Tibial nerve (tissue), 4 donors: ENCODE results near the gene TAF1D. TPM values are rescaled to one million over a fixed set of nuclear protein-coding genes. Genes with fewer than 3 reads are reported as not detected.

ENCODE experiments used
- DNase-seq, 2 donors: peaks; one replicate each; pipeline ENCODE4 v3.0.0-alpha.2; 2019; ENCODE audit warnings: low spot score in 2 of 2
- H3K27ac ChIP-seq, 4 donors: fragments of 200-600 bp; sonication (generic) in 3 of 4; one replicate each; pipeline ENCODE4 v1.5.1; 2017 to 2019; ENCODE audit warnings: mild to moderate bottlenecking in 1 of 4
- H3K27me3 ChIP-seq, 2 donors: fragments of 200-600 bp; sonication (generic) in 1 of 2; one replicate each; pipeline versions ENCODE4 v1.5.1 to v1.6.0; 2017 to 2019
- H3K36me3 ChIP-seq, 3 donors: fragments of 200-600 bp; sonication (generic); one replicate each; pipeline ENCODE4 v1.5.1; 2018 to 2019
- H3K4me1 ChIP-seq, 4 donors: fragments of 200-600 bp; sonication (generic) in 3 of 4; one replicate each; pipeline ENCODE4 v1.5.1; 2017 to 2019
- H3K4me3 ChIP-seq, 4 donors: fragments of 200-600 bp; sonication (generic) in 3 of 4; one replicate each; pipeline ENCODE4 v1.5.1; 2017 to 2019; ENCODE audit warnings: mild to moderate bottlenecking in 1 of 4, moderate library complexity in 1 of 4
- H3K9me3 ChIP-seq, 4 donors: fragments of 200-600 bp; sonication (generic) in 3 of 4; one replicate each; pipeline ENCODE4 v1.5.1; 2017 to 2019
- EP300 ChIP-seq, 2 donors: sonication (generic); formaldehyde crosslinking; IDR thresholded peaks; one replicate each; pipeline ENCODE4 v1.6.1; 2017; ENCODE audit warnings: antibody characterized with exemption in 2 of 2, mild to moderate bottlenecking in 1 of 2
- POLR2A ChIP-seq, 2 donors: fragments of 450-650 bp; IDR thresholded peaks; one replicate each; pipeline ENCODE4 v1.6.1; 2017; ENCODE audit warnings: antibody characterized with exemption in 2 of 2, mild to moderate bottlenecking in 2 of 2, moderate library complexity in 2 of 2
- WGBS, 2 donors: methylation state at CpG; one replicate each; pipeline ENCODE4 v1.1.5; 2018; 5-methylcytosine and 5-hydroxymethylcytosine counted together
- total RNA-seq, 4 donors: library from RNA; depleted of rRNA; stranded (reverse); fragments of >200 nt; gene quantifications; one replicate each; pipeline ENCODE4 v1.1.0, GENCODE V29; 2016
- TF ChIP-seq, protein P1 (sequence below), 5 experiments: fragments of 200-600 bp in 3 of 5; fragments of 450-650 bp in 2 of 5; sonication (generic) in 3 of 5; IDR thresholded peaks; one replicate each; pipeline ENCODE4 v1.5.1; 2016 to 2019; ENCODE audit warnings: antibody characterized with exemption in 5 of 5, mild to moderate bottlenecking in 3 of 5, moderate library complexity in 2 of 5

The TAF1D gene
- total RNA-seq, 4 donors from 2014 or later: 106 to 166 (median 127) TPM

DNA sequence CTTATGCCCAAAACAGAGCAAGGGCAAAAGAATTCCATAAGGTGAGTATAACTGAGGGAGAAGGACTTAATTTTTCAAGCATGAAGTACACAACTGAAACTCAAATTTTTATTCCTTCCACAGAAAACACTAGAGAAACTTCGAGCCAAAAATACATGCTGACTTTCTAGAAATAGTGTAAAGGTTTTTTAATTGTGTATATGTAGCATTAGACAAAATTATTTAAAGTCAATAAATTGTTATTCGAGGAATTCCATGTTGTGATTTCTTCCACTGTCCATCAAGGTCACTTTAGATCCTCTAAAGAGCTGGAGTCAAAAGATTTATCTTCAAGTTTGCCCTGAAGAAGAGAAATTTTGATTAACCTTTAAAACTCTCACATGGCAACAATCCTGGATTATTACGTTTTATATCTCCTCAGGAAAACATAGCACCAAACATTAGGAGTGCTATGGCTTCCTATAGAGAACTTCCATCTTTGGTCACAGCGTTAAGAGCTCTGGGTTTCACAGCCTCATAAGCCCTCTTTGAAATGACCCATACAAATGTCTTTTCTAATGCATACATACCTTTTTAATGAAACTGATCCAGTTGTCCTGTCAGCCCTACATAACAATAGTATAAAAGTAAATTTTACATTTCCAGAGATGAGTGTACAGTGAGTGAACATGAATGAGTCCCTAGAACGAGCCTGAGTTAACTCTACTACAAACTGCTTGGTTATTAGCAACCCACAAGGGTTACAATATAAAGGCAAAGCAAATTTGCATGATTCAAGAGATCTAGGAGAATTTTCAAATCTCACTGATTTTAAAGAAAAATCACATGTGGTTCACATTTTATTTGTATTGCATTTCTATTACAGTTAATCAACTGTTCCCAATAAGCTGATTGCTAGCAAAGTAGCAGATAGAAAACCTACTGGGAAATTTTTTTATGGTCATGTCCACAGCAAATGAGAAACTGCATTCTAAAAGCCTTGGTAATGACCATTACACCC is 10.9 kb downstream of the TAF1D start:
- H3K4me1 ChIP-seq: peaks cover 0 to 18% (median 0%) of the 10 kb centered on the region in 4 donors
- peaks cover 0 to 100% (median 43%) of the 10 kb centered on the region in 3 donors for H3K36me3 ChIP-seq
- no peak for DNase-seq
- TF ChIP-seq, protein P1, sequence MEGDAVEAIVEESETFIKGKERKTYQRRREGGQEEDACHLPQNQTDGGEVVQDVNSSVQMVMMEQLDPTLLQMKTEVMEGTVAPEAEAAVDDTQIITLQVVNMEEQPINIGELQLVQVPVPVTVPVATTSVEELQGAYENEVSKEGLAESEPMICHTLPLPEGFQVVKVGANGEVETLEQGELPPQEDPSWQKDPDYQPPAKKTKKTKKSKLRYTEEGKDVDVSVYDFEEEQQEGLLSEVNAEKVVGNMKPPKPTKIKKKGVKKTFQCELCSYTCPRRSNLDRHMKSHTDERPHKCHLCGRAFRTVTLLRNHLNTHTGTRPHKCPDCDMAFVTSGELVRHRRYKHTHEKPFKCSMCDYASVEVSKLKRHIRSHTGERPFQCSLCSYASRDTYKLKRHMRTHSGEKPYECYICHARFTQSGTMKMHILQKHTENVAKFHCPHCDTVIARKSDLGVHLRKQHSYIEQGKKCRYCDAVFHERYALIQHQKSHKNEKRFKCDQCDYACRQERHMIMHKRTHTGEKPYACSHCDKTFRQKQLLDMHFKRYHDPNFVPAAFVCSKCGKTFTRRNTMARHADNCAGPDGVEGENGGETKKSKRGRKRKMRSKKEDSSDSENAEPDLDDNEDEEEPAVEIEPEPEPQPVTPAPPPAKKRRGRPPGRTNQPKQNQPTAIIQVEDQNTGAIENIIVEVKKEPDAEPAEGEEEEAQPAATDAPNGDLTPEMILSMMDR (IDR thresholded peaks at IDR 0.05): no peak
- TF ChIP-seq EP300 (IDR thresholded peaks at IDR 0.05) (no peak), POLR2A (IDR thresholded peaks at IDR 0.05) (no peak)
- no peak overlapping the region for H3K27ac ChIP-seq
- no peaks in the 10 kb centered on the region for H3K9me3 ChIP-seq
- no peak overlapping the region for H3K4me3 ChIP-seq
- no peaks in the 10 kb centered on the region for H3K27me3 ChIP-seq
- 80 to 91% methylated on average over 5 of the region's 5 CpGs for WGBS, 2 donors

DNA sequence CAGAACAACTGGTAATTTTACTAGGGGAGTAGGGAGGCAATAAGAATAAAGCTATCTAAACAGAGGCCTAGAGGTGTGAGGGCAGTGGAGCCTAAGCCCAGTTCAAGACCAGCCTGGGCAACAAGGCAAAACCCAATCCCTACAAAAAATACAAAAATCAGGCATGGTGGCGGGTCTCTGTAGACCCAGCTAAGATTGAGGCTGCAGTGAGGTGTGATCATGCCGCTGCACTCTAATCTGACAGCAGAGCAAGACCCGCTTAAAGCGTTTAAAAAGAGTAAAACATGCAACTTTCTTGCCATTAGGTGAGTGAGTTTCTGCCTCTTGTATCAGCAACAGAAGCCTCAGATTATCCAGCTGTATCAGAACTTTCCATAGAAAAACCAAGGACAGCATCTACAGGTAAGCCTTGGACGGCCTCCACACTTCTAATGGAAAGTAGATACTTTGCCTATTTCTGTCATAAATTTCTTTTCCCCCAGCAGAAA is 12.1 kb downstream of the TAF1D start:
- peaks cover 0 to 6% (median 0%) of the 10 kb centered on the region in 4 donors for H3K4me1 ChIP-seq
- H3K27ac ChIP-seq: no peak overlapping the region
- no peak overlapping the region for H3K4me3 ChIP-seq
- peaks cover 0 to 99% (median 42%) of the 10 kb centered on the region in 3 donors for H3K36me3 ChIP-seq
- no peak for DNase-seq
- WGBS, 2 donors: 91% methylated on average over 5 of the region's 5 CpGs
- no peak for TF ChIP-seq EP300 (IDR thresholded peaks at IDR 0.05)
- TF ChIP-seq, protein P1 (IDR thresholded peaks at IDR 0.05): no peak
- TF ChIP-seq POLR2A (IDR thresholded peaks at IDR 0.05): no peak
- H3K27me3 ChIP-seq: no peaks in the 10 kb centered on the region
- H3K9me3 ChIP-seq: no peaks in the 10 kb centered on the region

DNA sequence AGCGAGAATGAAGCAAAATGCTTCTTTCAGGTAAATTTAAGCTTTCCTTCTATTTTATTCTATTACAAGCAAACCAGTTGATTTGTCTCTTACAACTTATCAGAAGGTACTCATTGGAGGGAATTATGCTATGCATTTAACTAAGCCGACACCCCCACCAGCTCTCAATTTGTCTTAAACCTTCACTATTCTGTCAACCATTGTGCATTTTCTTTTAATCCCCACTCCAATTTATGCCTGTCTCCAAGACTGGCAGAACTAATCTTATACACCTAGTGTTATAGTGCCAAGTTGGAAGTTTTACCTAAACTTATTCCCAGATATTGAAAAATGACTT is 12.5 kb downstream of the TAF1D start:
- H3K27me3 ChIP-seq: no peaks in the 10 kb centered on the region
- no peaks in the 10 kb centered on the region for H3K9me3 ChIP-seq
- no peak for DNase-seq
- no peak overlapping the region for H3K4me3 ChIP-seq
- H3K36me3 ChIP-seq: peaks cover 0 to 95% (median 42%) of the 10 kb centered on the region in 3 donors
- peaks cover 0 to 3% (median 0%) of the 10 kb centered on the region in 4 donors for H3K4me1 ChIP-seq
- H3K27ac ChIP-seq: no peak overlapping the region
- 93 to 97% methylated on average over 2 of the region's 2 CpGs for WGBS, 2 donors
- TF ChIP-seq POLR2A (IDR thresholded peaks at IDR 0.05): no peak
- TF ChIP-seq, protein P1 (IDR thresholded peaks at IDR 0.05): no peak
- TF ChIP-seq EP300 (IDR thresholded peaks at IDR 0.05): no peak

DNA sequence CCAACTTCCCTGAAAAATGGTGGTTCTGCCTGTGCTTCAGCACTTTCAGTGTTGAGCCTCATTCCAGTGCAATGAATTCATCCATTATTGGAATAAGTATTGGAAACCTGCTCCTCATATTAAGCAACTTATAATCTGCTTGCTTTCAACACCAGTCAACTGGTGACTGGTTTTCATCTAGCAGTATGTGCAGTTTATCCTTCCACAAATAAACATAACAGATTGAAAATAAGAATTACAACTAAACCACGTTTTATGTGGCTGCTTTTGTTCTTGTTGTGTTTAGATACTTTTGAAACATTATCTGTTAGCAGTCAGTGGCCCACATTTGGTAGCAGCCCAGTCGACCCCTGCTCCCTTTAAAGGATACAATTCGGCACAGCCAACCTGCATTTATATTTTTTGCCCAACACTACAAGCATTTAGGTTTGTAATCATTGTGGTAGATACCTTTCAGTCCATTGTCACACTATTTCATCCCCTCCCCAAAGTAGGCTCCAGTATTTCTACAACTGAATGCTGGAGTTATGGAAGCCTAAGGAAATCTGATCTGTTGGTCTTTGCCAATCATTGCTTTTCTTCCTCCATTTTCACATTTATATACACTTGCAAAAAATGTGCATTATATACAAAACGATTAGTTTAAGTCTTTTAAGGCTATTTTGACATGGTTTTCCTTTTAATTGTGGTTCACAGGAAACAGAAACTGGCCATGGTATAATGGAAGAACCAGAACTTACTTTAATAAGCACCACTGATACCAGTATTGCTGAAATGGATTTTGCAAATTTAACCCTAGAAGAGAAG is 13.1 kb downstream of the TAF1D start:
- H3K27me3 ChIP-seq: no peaks in the 10 kb centered on the region
- H3K4me1 ChIP-seq: no peaks in the 10 kb centered on the region
- no peaks in the 10 kb centered on the region for H3K9me3 ChIP-seq
- H3K36me3 ChIP-seq: peaks cover 0 to 95% (median 42%) of the 10 kb centered on the region in 3 donors
- TF ChIP-seq EP300 (IDR thresholded peaks at IDR 0.05) (no peak), POLR2A (IDR thresholded peaks at IDR 0.05) (no peak)
- TF ChIP-seq, protein P1 (IDR thresholded peaks at IDR 0.05): no peak
- no peak overlapping the region for H3K27ac ChIP-seq
- 49 to 61% methylated on average over 4 of the region's 4 CpGs for WGBS, 2 donors
- no peak overlapping the region for H3K4me3 ChIP-seq
- DNase-seq: no peak
